HEK293 (cell line): ENCODE measurements around the gene TKTL1.

Source experiments
- CTCF ChIA-PET: fragments of 350-600 bp; formaldehyde crosslinking; extraction: SDS; loops from one replicate; lab custom pipeline; 2021; ENCODE audit warnings: antibody characterized with exemption; lab: Yijun Ruan, JAX
- POLR2A ChIA-PET: fragments of 300-600 bp; formaldehyde crosslinking; extraction: SDS; loops from one replicate; lab custom pipeline; 2020; ENCODE audit warnings: antibody characterized with exemption, inconsistent platforms; lab: Yijun Ruan, JAX
- H3K27ac ChIP-seq: fragments of 200-500 bp; sonication (Bioruptor generic); 2 replicates; pipeline ENCODE4 v1.5.1; 2014; ENCODE audit warnings: low read depth, low read length, control low read depth, inconsistent platforms; ENCODE audit errors: extremely low read depth
- H3K36me3 ChIP-seq, 2 experiments: fragments of 200-500 bp in 1 of 2; sonication (Bioruptor generic) in 1 of 2; 1 replicate in 1 of 2; 2 replicates in 1 of 2; pipeline ENCODE4 v1.5.1; 2014 to 2017; ENCODE audit warnings: inconsistent platforms in 2 of 2, low read length in 2 of 2; ENCODE audit not compliant: control insufficient read depth in 2 of 2, insufficient read depth in 1 of 2
- H3K4me1 ChIP-seq: fragments of 200-500 bp; sonication (Bioruptor generic); 2 replicates; pipeline ENCODE4 v1.5.1; 2014; ENCODE audit warnings: mild to moderate bottlenecking, low read length, inconsistent platforms; ENCODE audit not compliant: control insufficient read depth, insufficient read depth
- H3K4me3 ChIP-seq: 2 replicates; pipeline ENCODE4 v1.5.1; 2011; ENCODE audit warnings: low read depth, mild to moderate bottlenecking, control low read depth, low read length, moderate library complexity
- H3K9me3 ChIP-seq: fragments of 200-500 bp; sonication (Bioruptor generic); 2 replicates; pipeline ENCODE4 v1.5.1; 2014; ENCODE audit warnings: low read depth, low read length, inconsistent platforms; ENCODE audit not compliant: control insufficient read depth, insufficient read depth
- FEZF1 ChIP-seq: fragments of 450-650 bp; formaldehyde crosslinking; IDR thresholded peaks from 2 replicates; pipeline ENCODE4 v1.5.1; 2016; ENCODE audit warnings: missing biosample characterization, missing genetic modification characterization
- HOXA7 ChIP-seq: sonication (generic); formaldehyde crosslinking; IDR thresholded peaks from 2 replicates; pipeline ENCODE4 v1.8.1; 2022; ENCODE audit warnings: missing genetic modification reagents, borderline replicate concordance
- HOXC10 ChIP-seq: sonication (generic); formaldehyde crosslinking; IDR thresholded peaks from 2 replicates; pipeline ENCODE4 v1.8.1; 2023; ENCODE audit warnings: mild to moderate bottlenecking, missing genetic modification reagents
- OVOL3 ChIP-seq: fragments of 450-650 bp; formaldehyde crosslinking; IDR thresholded peaks from 2 replicates; pipeline ENCODE4 v1.5.1; 2016; ENCODE audit warnings: missing biosample characterization, missing genetic modification characterization
- SETDB1 ChIP-seq: IDR thresholded peaks from one replicate; pipeline ENCODE4 v1.6.1; 2017; ENCODE audit warnings: mild to moderate bottlenecking, low read length, moderate library complexity, mixed read lengths; ENCODE audit not compliant: insufficient read length
- ZBTB20 ChIP-seq: fragments of 450-650 bp; formaldehyde crosslinking; IDR thresholded peaks from 2 replicates; pipeline ENCODE4 v1.5.1; 2016; ENCODE audit warnings: missing biosample characterization, missing genetic modification characterization
- ZBTB49 ChIP-seq: fragments of 450-650 bp; formaldehyde crosslinking; IDR thresholded peaks from 2 replicates; pipeline ENCODE4 v1.5.1; 2016; ENCODE audit warnings: missing biosample characterization, missing genetic modification characterization, low read depth
- ZFP3 ChIP-seq: fragments of 450-650 bp; formaldehyde crosslinking; IDR thresholded peaks from 2 replicates; pipeline ENCODE4 v1.5.1; 2016; ENCODE audit warnings: low read depth, missing biosample characterization, missing genetic modification characterization
- ZNF19 ChIP-seq: fragments of 450-650 bp; formaldehyde crosslinking; IDR thresholded peaks from 2 replicates; pipeline ENCODE4; 2016; ENCODE audit warnings: missing biosample characterization, missing genetic modification characterization, low read depth
- ZNF266 ChIP-seq: fragments of 450-650 bp; formaldehyde crosslinking; IDR thresholded peaks from 2 replicates; pipeline ENCODE4 v1.5.1; 2016; ENCODE audit warnings: missing biosample characterization, missing genetic modification characterization, low read depth
- ZNF280C ChIP-seq: fragments of 450-650 bp; formaldehyde crosslinking; IDR thresholded peaks from 2 replicates; pipeline ENCODE4 v1.5.1; 2016; ENCODE audit warnings: missing biosample characterization, missing genetic modification characterization
- ZNF280D ChIP-seq: fragments of 450-650 bp; formaldehyde crosslinking; IDR thresholded peaks from 2 replicates; pipeline ENCODE4 v1.5.1; 2016; ENCODE audit warnings: missing biosample characterization, missing genetic modification characterization
- ZNF292 ChIP-seq: fragments of 450-650 bp; formaldehyde crosslinking; IDR thresholded peaks from 2 replicates; pipeline ENCODE4 v1.5.1; 2016; ENCODE audit warnings: low read depth, missing biosample characterization, missing genetic modification characterization, borderline replicate concordance
- ZNF488 ChIP-seq: fragments of 450-650 bp; formaldehyde crosslinking; IDR thresholded peaks from 2 replicates; pipeline ENCODE4 v1.5.1; 2016; ENCODE audit warnings: missing biosample characterization, missing genetic modification characterization
- ZNF76 ChIP-seq: fragments of 450-650 bp; formaldehyde crosslinking; IDR thresholded peaks from 2 replicates; pipeline ENCODE4; 2016; ENCODE audit warnings: low read depth, missing biosample characterization, missing genetic modification characterization, borderline replicate concordance
- ZNF768 ChIP-seq: fragments of 450-650 bp; formaldehyde crosslinking; IDR thresholded peaks from 2 replicates; pipeline ENCODE4 v1.5.1; 2018; ENCODE audit warnings: missing biosample characterization, mild to moderate bottlenecking, missing genetic modification characterization
- ZNF791 ChIP-seq: fragments of 450-650 bp; formaldehyde crosslinking; IDR thresholded peaks from 2 replicates; pipeline ENCODE4 v1.5.1; 2016; ENCODE audit warnings: missing biosample characterization, missing genetic modification characterization
- ZNF837 ChIP-seq: fragments of 450-650 bp; formaldehyde crosslinking; IDR thresholded peaks from 2 replicates; pipeline ENCODE4 v1.5.1; 2016; ENCODE audit warnings: missing biosample characterization, missing genetic modification characterization

The TKTL1 gene

GRCh38 chrX:154296731-154297130, 1.1 kb downstream of the TKTL1 start:
- no peak overlapping the region for H3K4me3 ChIP-seq
- no peak overlapping the region for H3K27ac ChIP-seq
- ChIA-PET POLR2A (no interaction called here), CTCF (interaction anchor here (0.6 to 1.6 kb wide), 3 partner anchors 10 to 19 kb away, joined by 3 to 6 read pairs (median 4); no protein-coding TSS in a partner anchor)
- no peaks in the 10 kb centered on the region for H3K36me3 ChIP-seq
- H3K9me3 ChIP-seq = no peaks in the 10 kb centered on the region
- no peaks in the 10 kb centered on the region for H3K4me1 ChIP-seq
- TF ChIP-seq SETDB1 = peak; percentile 59
- no peak for TF ChIP-seq ZNF791

GRCh38 chrX:154298312-154298711, 2.7 kb downstream of the TKTL1 start:
- ChIA-PET POLR2A (no interaction called here), CTCF (interaction anchor here (0.7 to 1.1 kb wide), 3 partner anchors 10 to 284 kb away, joined by 3 to 5 read pairs (median 3); no protein-coding TSS in a partner anchor)
- Histone ChIP-seq H3K27ac (no peak overlapping the region), H3K9me3 (no peaks in the 10 kb centered on the region), H3K36me3 (no peaks in the 10 kb centered on the region), H3K4me1 (no peaks in the 10 kb centered on the region), H3K4me3 (no peak overlapping the region)
- no peak for TF ChIP-seq ZFP3 (tag by site-specific recombination)
- TF ChIP-seq FEZF1 (tag by site-specific recombination) = no peak
- no peak for TF ChIP-seq ZNF280D (tag by site-specific recombination)
- TF ChIP-seq ZNF488 (tag by site-specific recombination) = no peak
- TF ChIP-seq ZNF292 (tag by site-specific recombination) = no peak
- TF ChIP-seq ZNF768 (tag by site-specific recombination) = no peak
- no peak for TF ChIP-seq ZBTB49 (tag by site-specific recombination)
- no peak for TF ChIP-seq ZNF76 (tag by site-specific recombination)
- TF ChIP-seq ZNF837 (tag by site-specific recombination) = no peak
- no peak for TF ChIP-seq HOXC10 (CRISPR knock-in tag)

GRCh38 chrX:154300816-154301215, 5.2 kb downstream of the TKTL1 start:
- CTCF ChIA-PET = no interaction called here

More at GRCh38 chrX:154300816-154301215, 5.2 kb downstream of the TKTL1 start:
- H3K9me3 ChIP-seq = no peaks in the 10 kb centered on the region
- H3K36me3 ChIP-seq = no peaks in the 10 kb centered on the region
- POLR2A ChIA-PET = no interaction called here
- no peaks in the 10 kb centered on the region for H3K4me1 ChIP-seq
- TF ChIP-seq OVOL3 (tag by site-specific recombination) (no peak), HOXA7 (CRISPR knock-in tag) (no peak), ZBTB20 (tag by site-specific recombination) (no peak), ZNF19 (tag by site-specific recombination) (no peak), ZNF280C (tag by site-specific recombination) (no peak), ZNF266 (no peak), ZBTB49 (tag by site-specific recombination) (no peak)
- no peak overlapping the region for H3K4me3 ChIP-seq
- H3K27ac ChIP-seq = no peak overlapping the region
